ENCODE data around the gene FOXN3.

FOXN3 gene

GRCh38 chr14:89454996-89455395 is 38.0 kb upstream of the FOXN3 start:
- peaks cover 9% of the 10 kb centered on the region for H3K4me1 ChIP-seq (ENCODE audit: insufficient read depth, insufficient read length)
- DNase-seq (ENCODE audit: low read depth, low spot score) = no peak
- H3K4me3 ChIP-seq (ENCODE audit: insufficient read length, low read depth) = no peak overlapping the region
- no peaks in the 10 kb centered on the region for H3K36me3 ChIP-seq (ENCODE audit: insufficient read depth, insufficient read length, low read length)
- no peaks in the 10 kb centered on the region for H3K9me3 ChIP-seq (ENCODE audit: insufficient read depth, low read length)
- TF ChIP-seq SUZ12 (IDR thresholded peaks at IDR 0.05; ENCODE audit: extremely low read depth, insufficient read depth, insufficient read length) (no peak), YY1 (IDR thresholded peaks at IDR 0.05; ENCODE audit: insufficient read depth, insufficient read length) (no peak), ZNF274 (IDR thresholded peaks at IDR 0.05; ENCODE audit: low read depth, low read length) (no peak)
- H3K9ac ChIP-seq (ENCODE audit: insufficient read length, low read depth) = no peak overlapping the region
- H3K27me3 ChIP-seq (ENCODE audit: insufficient read depth, insufficient read length) = no peaks in the 10 kb centered on the region

GRCh38 chr14:89452281-89452680 is 35.2 kb upstream of the FOXN3 start:
- no peak overlapping the region for H3K9ac ChIP-seq (ENCODE audit: insufficient read length, low read depth)
- no peaks in the 10 kb centered on the region for H3K9me3 ChIP-seq (ENCODE audit: insufficient read depth, low read length)
- peaks cover 12% of the 10 kb centered on the region for H3K4me1 ChIP-seq (ENCODE audit: insufficient read depth, insufficient read length)
- no peak for DNase-seq (ENCODE audit: low read depth, low spot score)
- TF ChIP-seq SUZ12 (IDR thresholded peaks at IDR 0.05; ENCODE audit: extremely low read depth, insufficient read depth, insufficient read length) (no peak), YY1 (IDR thresholded peaks at IDR 0.05; ENCODE audit: insufficient read depth, insufficient read length) (no peak), ZNF274 (IDR thresholded peaks at IDR 0.05; ENCODE audit: low read depth, low read length) (no peak)
- no peak overlapping the region for H3K4me3 ChIP-seq (ENCODE audit: insufficient read length, low read depth)
- H3K27me3 ChIP-seq (ENCODE audit: insufficient read depth, insufficient read length) = no peaks in the 10 kb centered on the region
- no peaks in the 10 kb centered on the region for H3K36me3 ChIP-seq (ENCODE audit: insufficient read depth, insufficient read length, low read length)

GRCh38 chr14:89451229-89451628 is 34.2 kb upstream of the FOXN3 start:
- Histone ChIP-seq H3K27me3 (ENCODE audit: insufficient read depth, insufficient read length) (no peaks in the 10 kb centered on the region), H3K4me1 (ENCODE audit: insufficient read depth, insufficient read length) (peaks cover 12% of the 10 kb centered on the region), H3K4me3 (ENCODE audit: insufficient read length, low read depth) (no peak overlapping the region), H3K9me3 (ENCODE audit: insufficient read depth, low read length) (no peaks in the 10 kb centered on the region), H3K9ac (ENCODE audit: insufficient read length, low read depth) (no peak overlapping the region), H3K36me3 (ENCODE audit: insufficient read depth, insufficient read length, low read length) (no peaks in the 10 kb centered on the region)
- TF ChIP-seq YY1 (IDR thresholded peaks at IDR 0.05; ENCODE audit: insufficient read depth, insufficient read length) (no peak), ZNF274 (IDR thresholded peaks at IDR 0.05; ENCODE audit: low read depth, low read length) (no peak), SUZ12 (IDR thresholded peaks at IDR 0.05; ENCODE audit: extremely low read depth, insufficient read depth, insufficient read length) (no peak)
- DNase-seq (ENCODE audit: low read depth, low spot score) = no peak

- no peak for TF ChIP-seq YY1 (IDR thresholded peaks at IDR 0.05; ENCODE audit: insufficient read depth, insufficient read length)
- no peaks in the 10 kb centered on the region for H3K27me3 ChIP-seq (ENCODE audit: insufficient read depth, insufficient read length)
- no peak for DNase-seq (ENCODE audit: low read depth, low spot score)
- peaks cover 8% of the 10 kb centered on the region for H3K4me1 ChIP-seq (ENCODE audit: insufficient read depth, insufficient read length)
- no peaks in the 10 kb centered on the region for H3K36me3 ChIP-seq (ENCODE audit: insufficient read depth, insufficient read length, low read length)
- no peaks in the 10 kb centered on the region for H3K9me3 ChIP-seq (ENCODE audit: insufficient read depth, low read length)
- H3K9ac ChIP-seq (ENCODE audit: insufficient read length, low read depth) = no peak overlapping the region
- H3K4me3 ChIP-seq (ENCODE audit: insufficient read length, low read depth) = no peak overlapping the region
These were observed 30.3 kb upstream of the FOXN3 start for GRCh38 chr14:89447182-89447944.

GRCh38 chr14:89445273-89445973 is 28.4 kb upstream of the FOXN3 start:
- Histone ChIP-seq H3K4me1 (ENCODE audit: insufficient read depth, insufficient read length) (peaks cover 10% of the 10 kb centered on the region), H3K9me3 (ENCODE audit: insufficient read depth, low read length) (no peaks in the 10 kb centered on the region), H3K9ac (ENCODE audit: insufficient read length, low read depth) (no peak overlapping the region), H3K4me3 (ENCODE audit: insufficient read length, low read depth) (no peak overlapping the region), H3K27me3 (ENCODE audit: insufficient read depth, insufficient read length) (no peaks in the 10 kb centered on the region), H3K36me3 (ENCODE audit: insufficient read depth, insufficient read length, low read length) (no peaks in the 10 kb centered on the region)
- no peak for DNase-seq (ENCODE audit: low read depth, low spot score)
- TF ChIP-seq ZNF274 (IDR thresholded peaks at IDR 0.05; ENCODE audit: low read depth, low read length) (no peak), YY1 (IDR thresholded peaks at IDR 0.05; ENCODE audit: insufficient read depth, insufficient read length) (no peak), SUZ12 (IDR thresholded peaks at IDR 0.05; ENCODE audit: extremely low read depth, insufficient read depth, insufficient read length) (no peak)

- Histone ChIP-seq H3K27me3 (ENCODE audit: insufficient read depth, insufficient read length) (no peaks in the 10 kb centered on the region), H3K4me1 (ENCODE audit: insufficient read depth, insufficient read length) (peaks cover 8% of the 10 kb centered on the region), H3K4me3 (ENCODE audit: insufficient read length, low read depth) (no peak overlapping the region), H3K9ac (ENCODE audit: insufficient read length, low read depth) (no peak overlapping the region), H3K36me3 (ENCODE audit: insufficient read depth, insufficient read length, low read length) (no peaks in the 10 kb centered on the region), H3K9me3 (ENCODE audit: insufficient read depth, low read length) (no peaks in the 10 kb centered on the region)
- TF ChIP-seq ZNF274 (IDR thresholded peaks at IDR 0.05; ENCODE audit: low read depth, low read length) (no peak), YY1 (IDR thresholded peaks at IDR 0.05; ENCODE audit: insufficient read depth, insufficient read length) (no peak), SUZ12 (IDR thresholded peaks at IDR 0.05; ENCODE audit: extremely low read depth, insufficient read depth, insufficient read length) (no peak)
- DNase-seq (ENCODE audit: low read depth, low spot score) = no peak
These were observed 27.6 kb upstream of the FOXN3 start for GRCh38 chr14:89444516-89445125.

GRCh38 chr14:89444044-89444443 is 27.0 kb upstream of the FOXN3 start:
- no peaks in the 10 kb centered on the region for H3K36me3 ChIP-seq (ENCODE audit: insufficient read depth, insufficient read length, low read length)
- no peak overlapping the region for H3K9ac ChIP-seq (ENCODE audit: insufficient read length, low read depth)
- TF ChIP-seq SUZ12 (IDR thresholded peaks at IDR 0.05; ENCODE audit: extremely low read depth, insufficient read depth, insufficient read length) = no peak
- no peak for TF ChIP-seq ZNF274 (IDR thresholded peaks at IDR 0.05; ENCODE audit: low read depth, low read length)
- no peaks in the 10 kb centered on the region for H3K27me3 ChIP-seq (ENCODE audit: insufficient read depth, insufficient read length)
- no peak overlapping the region for H3K4me3 ChIP-seq (ENCODE audit: insufficient read length, low read depth)
- no peak for DNase-seq (ENCODE audit: low read depth, low spot score)
- peaks cover 7% of the 10 kb centered on the region for H3K4me1 ChIP-seq (ENCODE audit: insufficient read depth, insufficient read length)
- H3K9me3 ChIP-seq (ENCODE audit: insufficient read depth, low read length) = no peaks in the 10 kb centered on the region

Measured in NT2/D1 (cell line).